ENCODE data around the gene USP15.

The USP15 gene

DNA sequence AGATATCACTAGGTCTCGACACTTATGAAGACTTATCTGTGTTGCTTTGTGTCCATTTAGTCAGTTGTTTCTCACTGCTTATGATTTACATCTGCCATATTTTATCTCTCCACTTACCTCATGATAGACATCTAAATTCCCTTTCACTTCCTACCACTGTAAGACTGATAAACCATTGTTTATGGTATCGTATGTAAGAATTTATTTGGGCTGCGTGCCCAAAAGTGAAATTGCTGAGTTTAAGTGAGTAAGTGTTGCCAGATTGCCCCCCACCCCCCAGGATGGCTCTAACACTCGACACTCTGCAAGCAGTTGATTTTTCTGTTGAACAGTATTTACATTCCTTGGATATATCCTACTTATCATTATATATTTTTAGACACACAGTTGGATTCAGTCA lies 136.5 kb downstream of the USP15 start:
- Histone ChIP-seq H3K27ac (no peak overlapping the region), H3K4me1 (ENCODE audit: control insufficient read depth in 1 of 2, insufficient read depth in 1 of 2, low read depth in 1 of 2, low read length in 1 of 2) (no peaks in the 10 kb centered on the region), H3K27me3 (no peaks in the 10 kb centered on the region), H3K4me3 (ENCODE audit: low read depth in 1 of 2, low read length in 1 of 2) (no peak overlapping the region), H3K36me3 (peaks cover 100% of the 10 kb centered on the region), H3K9me3 (no peaks in the 10 kb centered on the region)
- TF ChIP-seq, protein P1, sequence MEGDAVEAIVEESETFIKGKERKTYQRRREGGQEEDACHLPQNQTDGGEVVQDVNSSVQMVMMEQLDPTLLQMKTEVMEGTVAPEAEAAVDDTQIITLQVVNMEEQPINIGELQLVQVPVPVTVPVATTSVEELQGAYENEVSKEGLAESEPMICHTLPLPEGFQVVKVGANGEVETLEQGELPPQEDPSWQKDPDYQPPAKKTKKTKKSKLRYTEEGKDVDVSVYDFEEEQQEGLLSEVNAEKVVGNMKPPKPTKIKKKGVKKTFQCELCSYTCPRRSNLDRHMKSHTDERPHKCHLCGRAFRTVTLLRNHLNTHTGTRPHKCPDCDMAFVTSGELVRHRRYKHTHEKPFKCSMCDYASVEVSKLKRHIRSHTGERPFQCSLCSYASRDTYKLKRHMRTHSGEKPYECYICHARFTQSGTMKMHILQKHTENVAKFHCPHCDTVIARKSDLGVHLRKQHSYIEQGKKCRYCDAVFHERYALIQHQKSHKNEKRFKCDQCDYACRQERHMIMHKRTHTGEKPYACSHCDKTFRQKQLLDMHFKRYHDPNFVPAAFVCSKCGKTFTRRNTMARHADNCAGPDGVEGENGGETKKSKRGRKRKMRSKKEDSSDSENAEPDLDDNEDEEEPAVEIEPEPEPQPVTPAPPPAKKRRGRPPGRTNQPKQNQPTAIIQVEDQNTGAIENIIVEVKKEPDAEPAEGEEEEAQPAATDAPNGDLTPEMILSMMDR (IDR thresholded peaks at IDR 0.05): no peak

DNA sequence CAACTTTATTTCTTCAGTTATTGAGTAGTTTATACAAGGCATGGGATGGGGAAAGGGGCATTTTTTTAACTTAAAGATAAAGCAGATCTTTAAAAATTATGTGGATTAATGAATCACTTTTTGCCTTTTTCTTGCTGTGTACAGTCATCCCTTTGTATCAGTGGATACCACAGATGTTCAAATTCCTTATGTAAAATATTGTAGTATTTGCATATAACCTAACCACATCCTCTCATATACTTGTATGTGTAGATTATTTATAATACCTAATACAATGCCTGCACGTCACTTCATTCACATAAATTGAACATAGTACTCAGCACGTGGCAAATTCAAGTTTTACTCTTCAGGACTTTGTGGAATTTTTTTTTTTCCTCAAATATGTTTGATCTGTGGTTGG lies 139.9 kb downstream of the USP15 start:
- Histone ChIP-seq H3K4me1 (ENCODE audit: control insufficient read depth in 1 of 2, insufficient read depth in 1 of 2, low read depth in 1 of 2, low read length in 1 of 2) (no peaks in the 10 kb centered on the region), H3K27ac (no peak overlapping the region), H3K4me3 (ENCODE audit: low read depth in 1 of 2, low read length in 1 of 2) (no peak overlapping the region), H3K27me3 (no peaks in the 10 kb centered on the region), H3K36me3 (peaks cover 100% of the 10 kb centered on the region), H3K9me3 (no peaks in the 10 kb centered on the region)
- TF ChIP-seq, protein P1 (IDR thresholded peaks at IDR 0.05): no peak

DNA sequence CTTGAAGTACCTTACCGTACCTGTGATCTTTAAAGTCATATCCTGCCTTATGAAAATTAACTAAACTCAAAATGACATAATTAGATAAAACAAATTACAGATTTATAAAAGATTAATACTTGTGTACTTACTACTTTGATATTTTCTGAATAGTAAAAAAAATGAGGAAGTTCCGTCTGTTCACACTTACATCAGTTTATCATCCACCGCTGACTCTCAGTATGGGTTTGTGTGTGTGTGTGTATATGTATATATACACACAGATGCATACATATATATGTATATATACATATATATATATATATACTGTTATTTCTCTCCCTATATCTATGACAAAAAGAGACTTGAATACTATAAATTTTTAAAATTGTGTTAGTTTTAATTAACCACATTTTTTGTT lies 141.4 kb downstream of the USP15 start:
- no peak overlapping the region for H3K27ac ChIP-seq
- H3K9me3 ChIP-seq: no peaks in the 10 kb centered on the region
- no peaks in the 10 kb centered on the region for H3K4me1 ChIP-seq (ENCODE audit: control insufficient read depth in 1 of 2, insufficient read depth in 1 of 2, low read depth in 1 of 2, low read length in 1 of 2)
- H3K27me3 ChIP-seq: no peaks in the 10 kb centered on the region
- TF ChIP-seq, protein P1 (IDR thresholded peaks at IDR 0.05): no peak
- H3K4me3 ChIP-seq (ENCODE audit: low read depth in 1 of 2, low read length in 1 of 2): no peak overlapping the region
- H3K36me3 ChIP-seq: peaks cover 99% of the 10 kb centered on the region

DNA sequence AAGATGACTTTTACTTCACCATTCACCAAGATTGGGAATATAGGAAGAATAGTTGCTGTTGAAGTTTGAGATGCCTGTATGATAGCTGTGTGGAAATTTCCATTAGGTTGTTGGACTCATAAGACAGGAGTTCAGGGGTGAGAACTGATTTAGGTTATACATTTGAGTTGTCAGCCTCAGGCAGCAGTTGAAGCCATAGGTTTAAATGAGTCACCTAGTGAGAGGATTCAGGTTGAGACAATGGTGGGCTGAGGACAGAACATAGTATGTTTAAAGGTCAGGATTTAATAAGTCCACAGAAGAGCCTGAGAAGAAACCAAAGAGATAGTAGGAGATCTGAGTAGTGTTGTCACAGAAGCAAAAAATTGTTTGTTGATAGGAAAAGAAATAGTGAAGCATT lies 142.8 kb downstream of the USP15 start:
- Histone ChIP-seq H3K27ac (peak overlapping the region; percentile 53), H3K4me3 (ENCODE audit: low read depth in 1 of 2, low read length in 1 of 2) (no peak overlapping the region), H3K9me3 (no peaks in the 10 kb centered on the region), H3K36me3 (peaks cover 99% of the 10 kb centered on the region), H3K4me1 (ENCODE audit: control insufficient read depth in 1 of 2, insufficient read depth in 1 of 2, low read depth in 1 of 2, low read length in 1 of 2) (no peaks in the 10 kb centered on the region), H3K27me3 (no peaks in the 10 kb centered on the region)
- TF ChIP-seq, protein P1 (IDR thresholded peaks at IDR 0.05): no peak

DNA sequence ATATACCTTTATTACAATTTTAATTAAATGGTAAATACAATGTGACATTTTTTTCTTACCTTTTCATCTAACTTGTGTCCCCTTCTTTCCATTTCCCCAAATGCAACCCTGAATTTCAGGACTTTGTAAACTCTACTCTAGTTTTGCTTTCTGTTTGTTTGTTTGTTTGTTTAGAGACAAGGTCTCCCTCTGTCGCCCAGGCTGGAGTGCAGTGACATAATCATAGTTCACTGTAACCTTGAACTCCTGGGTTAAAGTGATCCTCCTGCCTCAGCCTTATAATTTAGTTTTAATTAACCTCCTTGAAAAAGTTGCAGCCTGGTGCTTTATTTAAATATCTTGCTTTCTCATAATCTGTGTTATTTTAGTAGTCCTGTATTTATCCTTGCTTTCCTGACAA lies 147.4 kb downstream of the USP15 start:
- Histone ChIP-seq H3K27me3 (no peaks in the 10 kb centered on the region), H3K36me3 (peaks cover 65% of the 10 kb centered on the region), H3K9me3 (no peaks in the 10 kb centered on the region), H3K4me3 (ENCODE audit: low read depth in 1 of 2, low read length in 1 of 2) (no peak overlapping the region), H3K27ac (peak overlapping the region; percentile 11), H3K4me1 (ENCODE audit: control insufficient read depth in 1 of 2, insufficient read depth in 1 of 2, low read depth in 1 of 2, low read length in 1 of 2) (no peaks in the 10 kb centered on the region)
- TF ChIP-seq, protein P1 (IDR thresholded peaks at IDR 0.05): no peak

DNA sequence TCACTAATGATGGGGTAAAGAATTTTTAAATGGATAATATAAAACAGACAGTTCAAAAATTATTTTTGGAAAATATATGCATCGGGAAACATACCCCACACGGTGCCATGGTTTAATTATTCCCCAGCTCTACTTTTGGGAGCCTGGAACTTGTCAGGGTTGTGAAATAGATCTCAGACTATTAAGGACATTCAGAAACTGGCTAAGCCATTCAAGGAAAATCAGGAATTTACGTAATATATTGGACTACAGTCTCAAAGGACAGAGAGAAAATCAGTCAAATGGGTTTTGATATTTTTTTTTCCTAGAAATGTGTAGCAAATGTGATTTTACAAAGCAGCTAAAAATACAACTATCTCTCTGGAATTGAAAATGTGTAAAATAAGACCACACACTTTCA lies 148.9 kb downstream of the USP15 start:
- Histone ChIP-seq H3K4me3 (ENCODE audit: low read depth in 1 of 2, low read length in 1 of 2) (no peak overlapping the region), H3K9me3 (no peaks in the 10 kb centered on the region), H3K4me1 (ENCODE audit: control insufficient read depth in 1 of 2, insufficient read depth in 1 of 2, low read depth in 1 of 2, low read length in 1 of 2) (no peaks in the 10 kb centered on the region), H3K27ac (peak overlapping the region; percentile 15), H3K36me3 (peaks cover 51% of the 10 kb centered on the region), H3K27me3 (no peaks in the 10 kb centered on the region)
- TF ChIP-seq, protein P1 (IDR thresholded peaks at IDR 0.05): no peak
